CD8-positive, alpha-beta memory T cell (primary cell): Measurements from ENCODE around the gene DOCK2. TPM values are rescaled to one million over a fixed set of nuclear protein-coding genes. Genes with fewer than 3 reads are reported as not detected.

Experiments
- CTCF ChIA-PET: fragments of 350-600 bp; sonication (Branson Sonifier 250); formaldehyde crosslinking; loops from one replicate; lab custom pipeline; 2021; ENCODE audit warnings: antibody characterized with exemption; lab: Charles Lee
- POLR2A ChIA-PET: fragments of 350-600 bp; sonication (Branson Sonifier 250); formaldehyde crosslinking; loops from one replicate; lab custom pipeline; 2021; ENCODE audit warnings: antibody characterized with exemption; lab: Charles Lee
- DNase-seq, 5 donors: peaks; one replicate each; pipeline versions ENCODE4 v3.0.0 to v3.0.0-alpha.2; 2020 to 2022; ENCODE audit warnings: mixed read lengths in 1 of 5
- H3K27ac ChIP-seq: one replicate; pipeline ENCODE4 v1.7.0; 2013; ENCODE audit warnings: low read depth, mild to moderate bottlenecking, low read length, moderate library complexity
- H3K27me3 ChIP-seq: 2 replicates; pipeline ENCODE4 v1.7.0; 2013; ENCODE audit warnings: low read length, mild to moderate bottlenecking; ENCODE audit not compliant: insufficient read depth, poor library complexity, severe bottlenecking
- H3K36me3 ChIP-seq: 2 replicates; pipeline ENCODE4 v1.7.0; 2013; ENCODE audit warnings: mild to moderate bottlenecking, low read length, moderate library complexity; ENCODE audit not compliant: insufficient read depth
- H3K4me1 ChIP-seq: 2 replicates; pipeline ENCODE4 v1.7.0; 2013; ENCODE audit warnings: mild to moderate bottlenecking, low read length, moderate library complexity; ENCODE audit not compliant: insufficient read depth
- H3K4me3 ChIP-seq: 2 replicates; pipeline ENCODE4 v1.7.0; 2013; ENCODE audit warnings: mild to moderate bottlenecking, low read length
- H3K9me3 ChIP-seq: 2 replicates; pipeline ENCODE4 v1.7.0; 2013; ENCODE audit warnings: mild to moderate bottlenecking, low read length
- H3K27ac Mint-ChIP-seq, 8 donors: one replicate each; pipeline ENCODE4 v1.8.0; 2020 to 2021; ENCODE audit warnings: mixed read lengths in 8 of 8, mild to moderate bottlenecking in 6 of 8, inconsistent platforms in 3 of 8, moderate library complexity in 3 of 8
- H3K27me3 Mint-ChIP-seq, 2 donors: one replicate each; pipeline ENCODE4 v1.8.0; 2020 to 2021; ENCODE audit warnings: mixed read lengths in 2 of 2, mild to moderate bottlenecking in 1 of 2, moderate library complexity in 1 of 2
- H3K36me3 Mint-ChIP-seq, 3 donors: one replicate each; pipeline ENCODE4 v1.8.0; 2020 to 2021; ENCODE audit warnings: mixed read lengths in 3 of 3, inconsistent platforms in 1 of 3, mild to moderate bottlenecking in 1 of 3
- H3K4me1 Mint-ChIP-seq, 3 donors: one replicate each; pipeline ENCODE4 v1.8.0; 2020 to 2021; ENCODE audit warnings: mixed read lengths in 3 of 3, inconsistent platforms in 1 of 3, mild to moderate bottlenecking in 1 of 3
- H3K4me3 Mint-ChIP-seq, 7 donors: one replicate each; pipeline ENCODE4 v1.8.0; 2020 to 2021; ENCODE audit warnings: mixed read lengths in 7 of 7, mild to moderate bottlenecking in 6 of 7, moderate library complexity in 4 of 7, inconsistent platforms in 2 of 7
- H3K9me3 Mint-ChIP-seq, 5 donors: one replicate each; pipeline ENCODE4 v1.8.0; 2020 to 2022; ENCODE audit warnings: mixed read lengths in 5 of 5, mild to moderate bottlenecking in 3 of 5, moderate library complexity in 2 of 5, inconsistent platforms in 1 of 5
- polyA plus RNA-seq: library from polyadenylated mRNA; unstranded; fragments of 300-500 nt; fragmentation: Illumina TruSeq; gene quantifications from one replicate; pipeline ENCODE4 v1.2.3, GENCODE V29; 2021
- total RNA-seq, 2 experiments: library from RNA; stranded (reverse); gene quantifications; one replicate each; pipeline ENCODE4 v1.2.3, GENCODE V29; 2021

Gene DOCK2
- total and polyA plus RNA-seq, 3 experiments from 2014 or later = 102 to 157 (median 155) TPM

- H3K4me1 ChIP-seq = no peaks in the 10 kb centered on the region
- Mint-ChIP-seq H3K27me3 (peaks cover 6 to 24% of the 10 kb centered on the region in 2 donors), H3K27ac (no peak overlapping the region), H3K36me3 (peaks cover 0 to 2% (median 0%) of the 10 kb centered on the region in 3 donors), H3K4me3 (no peak overlapping the region), H3K4me1 (no peaks in the 10 kb centered on the region), H3K9me3 (no peaks in the 10 kb centered on the region)
- POLR2A ChIA-PET = no interaction called here
- no peaks in the 10 kb centered on the region for H3K27me3 ChIP-seq
- no peak for DNase-seq
- no peak overlapping the region for H3K27ac ChIP-seq
- CTCF ChIA-PET = no interaction called here
- no peaks in the 10 kb centered on the region for H3K36me3 ChIP-seq
- no peak overlapping the region for H3K4me3 ChIP-seq
- no peaks in the 10 kb centered on the region for H3K9me3 ChIP-seq
Observed at GRCh38 chr5:170114271-170114670, 477.2 kb downstream of the DOCK2 start.

GRCh38 chr5:170115925-170116324 lies 478.9 kb downstream of the DOCK2 start:
- H3K9me3 Mint-ChIP-seq = no peaks in the 10 kb centered on the region
- Histone ChIP-seq H3K9me3 (no peaks in the 10 kb centered on the region), H3K36me3 (no peaks in the 10 kb centered on the region), H3K4me3 (no peak overlapping the region), H3K27me3 (no peaks in the 10 kb centered on the region), H3K4me1 (no peaks in the 10 kb centered on the region), H3K27ac (no peak overlapping the region)
- no peaks in the 10 kb centered on the region for H3K4me1 Mint-ChIP-seq
- no peak overlapping the region for H3K4me3 Mint-ChIP-seq
- peaks cover 4 to 31% of the 10 kb centered on the region in 2 donors for H3K27me3 Mint-ChIP-seq
- POLR2A ChIA-PET = no interaction called here
- peaks cover 0 to 2% (median 0%) of the 10 kb centered on the region in 3 donors for H3K36me3 Mint-ChIP-seq
- H3K27ac Mint-ChIP-seq = no peak overlapping the region
- DNase-seq = no peak
- CTCF ChIA-PET = no interaction called here

DNA sequence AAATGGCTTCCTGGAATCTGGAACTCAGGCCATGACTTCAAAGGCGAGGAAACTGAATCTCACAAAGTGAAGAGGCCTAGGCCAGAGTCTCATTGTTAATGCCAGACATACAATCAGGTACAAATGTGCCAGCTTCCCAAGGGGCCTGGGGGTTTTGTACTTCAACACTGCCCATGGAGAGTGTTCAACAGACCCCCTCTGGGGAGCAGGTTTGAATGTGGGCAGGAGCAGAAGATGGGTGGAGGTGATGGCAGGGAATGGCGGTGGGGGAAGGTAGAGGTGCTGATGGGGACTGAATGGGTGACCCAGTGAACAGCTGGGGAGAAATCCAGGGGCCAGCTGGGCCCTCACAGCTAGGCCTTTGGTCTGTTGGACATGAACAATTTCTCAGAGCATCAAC lies 480.7 kb downstream of the DOCK2 start:
- DNase-seq = no peak
- Mint-ChIP-seq H3K4me3 (no peak overlapping the region), H3K36me3 (peaks cover 0 to 2% (median 0%) of the 10 kb centered on the region in 3 donors), H3K9me3 (no peaks in the 10 kb centered on the region), H3K27ac (no peak overlapping the region), H3K4me1 (no peaks in the 10 kb centered on the region), H3K27me3 (peaks cover 5 to 40% of the 10 kb centered on the region in 2 donors)
- Histone ChIP-seq H3K4me3 (no peak overlapping the region), H3K9me3 (no peaks in the 10 kb centered on the region), H3K36me3 (no peaks in the 10 kb centered on the region), H3K27me3 (no peaks in the 10 kb centered on the region), H3K27ac (no peak overlapping the region), H3K4me1 (no peaks in the 10 kb centered on the region)
- CTCF ChIA-PET = no interaction called here
- POLR2A ChIA-PET = no interaction called here

DNA sequence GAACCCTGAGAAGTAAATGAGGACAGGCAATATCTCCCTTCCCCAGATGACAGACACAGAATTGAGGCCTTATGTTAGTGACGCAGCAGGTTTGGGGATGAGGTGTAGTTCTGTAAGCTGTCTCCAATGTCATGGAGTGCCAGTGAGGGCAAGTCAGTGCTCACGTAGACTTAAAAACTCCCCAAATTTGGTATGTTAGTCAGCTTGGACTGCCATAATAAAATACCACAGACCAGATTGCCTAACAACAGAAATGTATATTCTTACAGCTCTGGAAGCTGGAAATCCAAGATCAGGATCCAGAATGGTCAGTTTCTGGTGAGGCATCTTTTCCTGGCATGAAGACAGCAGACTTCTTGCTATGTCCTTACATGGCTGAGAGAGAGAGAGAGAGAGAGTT lies 483.5 kb downstream of the DOCK2 start:
- Mint-ChIP-seq H3K27ac (no peak overlapping the region), H3K4me1 (no peaks in the 10 kb centered on the region), H3K9me3 (peaks cover under 1 to 7% (median 1%) of the 10 kb centered on the region in 5 donors), H3K27me3 (peaks cover 10 to 41% of the 10 kb centered on the region in 2 donors), H3K36me3 (peaks cover 0 to 2% (median 0%) of the 10 kb centered on the region in 3 donors), H3K4me3 (no peak overlapping the region)
- H3K9me3 ChIP-seq = no peaks in the 10 kb centered on the region
- DNase-seq = no peak
- no peak overlapping the region for H3K27ac ChIP-seq
- CTCF ChIA-PET = no interaction called here
- no peaks in the 10 kb centered on the region for H3K4me1 ChIP-seq
- no peaks in the 10 kb centered on the region for H3K36me3 ChIP-seq
- POLR2A ChIA-PET = no interaction called here
- no peak overlapping the region for H3K4me3 ChIP-seq
- no peaks in the 10 kb centered on the region for H3K27me3 ChIP-seq

GRCh38 chr5:170121321-170121720 lies 484.2 kb downstream of the DOCK2 start:
- peaks cover 0 to 3% (median 0%) of the 10 kb centered on the region in 3 donors for H3K36me3 Mint-ChIP-seq
- peaks cover 8 to 14% (median 9%) of the 10 kb centered on the region in 5 donors for H3K9me3 Mint-ChIP-seq
- no peak overlapping the region for H3K4me3 ChIP-seq
- H3K27ac Mint-ChIP-seq = no peak overlapping the region
- ChIA-PET CTCF (no interaction called here), POLR2A (no interaction called here)
- H3K27me3 ChIP-seq = no peaks in the 10 kb centered on the region
- no peaks in the 10 kb centered on the region for H3K36me3 ChIP-seq
- no peak overlapping the region for H3K27ac ChIP-seq
- no peaks in the 10 kb centered on the region for H3K9me3 ChIP-seq
- no peak overlapping the region for H3K4me3 Mint-ChIP-seq
- H3K4me1 Mint-ChIP-seq = no peaks in the 10 kb centered on the region
- no peaks in the 10 kb centered on the region for H3K4me1 ChIP-seq
- no peak for DNase-seq
- H3K27me3 Mint-ChIP-seq = peaks cover 12 to 48% of the 10 kb centered on the region in 2 donors

DNA sequence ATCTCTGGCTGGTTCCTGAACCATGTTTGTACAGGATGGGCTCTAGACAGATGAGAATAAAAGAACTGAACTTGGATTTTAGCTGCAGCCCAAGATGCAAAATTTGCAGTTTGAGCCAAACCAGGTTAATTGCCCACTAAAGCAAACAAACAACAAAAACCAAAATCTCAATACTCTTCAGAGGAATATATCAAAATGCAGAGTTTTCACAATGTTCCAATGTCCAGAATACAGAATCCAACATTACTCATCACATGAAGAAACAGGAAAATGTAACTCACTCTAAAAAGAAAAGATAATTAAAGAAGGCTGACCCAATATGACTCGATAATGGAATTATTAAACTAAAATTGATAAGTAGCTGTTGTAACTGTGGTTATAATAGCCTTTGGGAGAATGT lies 489.0 kb downstream of the DOCK2 start:
- H3K4me1 ChIP-seq = no peaks in the 10 kb centered on the region
- ChIA-PET POLR2A (no interaction called here), CTCF (no interaction called here)
- H3K36me3 ChIP-seq = no peaks in the 10 kb centered on the region
- Mint-ChIP-seq H3K36me3 (peaks cover 0 to 12% (median 0%) of the 10 kb centered on the region in 3 donors), H3K4me3 (no peak overlapping the region), H3K4me1 (no peaks in the 10 kb centered on the region), H3K27me3 (peaks cover 10 to 56% of the 10 kb centered on the region in 2 donors), H3K27ac (no peak overlapping the region), H3K9me3 (peaks cover 16 to 23% (median 18%) of the 10 kb centered on the region in 5 donors)
- H3K9me3 ChIP-seq = no peaks in the 10 kb centered on the region
- H3K27ac ChIP-seq = no peak overlapping the region
- DNase-seq = no peak
- no peaks in the 10 kb centered on the region for H3K27me3 ChIP-seq
- no peak overlapping the region for H3K4me3 ChIP-seq

GRCh38 chr5:170126626-170127025 lies 489.6 kb downstream of the DOCK2 start:
- peaks cover 0 to 12% (median 0%) of the 10 kb centered on the region in 3 donors for H3K36me3 Mint-ChIP-seq
- H3K4me3 ChIP-seq = no peak overlapping the region
- no peak for DNase-seq
- no peak overlapping the region for H3K27ac Mint-ChIP-seq
- no peaks in the 10 kb centered on the region for H3K9me3 ChIP-seq
- no peak overlapping the region for H3K4me3 Mint-ChIP-seq
- H3K9me3 Mint-ChIP-seq = peaks cover 16 to 23% (median 18%) of the 10 kb centered on the region in 5 donors
- no peaks in the 10 kb centered on the region for H3K4me1 Mint-ChIP-seq
- no peak overlapping the region for H3K27ac ChIP-seq
- no peaks in the 10 kb centered on the region for H3K27me3 ChIP-seq
- peaks cover 10 to 51% of the 10 kb centered on the region in 2 donors for H3K27me3 Mint-ChIP-seq
- CTCF ChIA-PET = no interaction called here
- POLR2A ChIA-PET = no interaction called here
- no peaks in the 10 kb centered on the region for H3K36me3 ChIP-seq
- no peaks in the 10 kb centered on the region for H3K4me1 ChIP-seq

GRCh38 chr5:170131235-170131634 lies 494.2 kb downstream of the DOCK2 start:
- Mint-ChIP-seq H3K36me3 (peaks cover 0 to 10% (median 0%) of the 10 kb centered on the region in 3 donors), H3K4me3 (no peak overlapping the region), H3K27me3 (peaks cover 10 to 39% of the 10 kb centered on the region in 2 donors), H3K27ac (no peak overlapping the region), H3K4me1 (no peaks in the 10 kb centered on the region), H3K9me3 (peaks cover 5 to 11% (median 10%) of the 10 kb centered on the region in 5 donors)
- no peak overlapping the region for H3K4me3 ChIP-seq
- no peaks in the 10 kb centered on the region for H3K4me1 ChIP-seq
- CTCF ChIA-PET = no interaction called here
- no peaks in the 10 kb centered on the region for H3K36me3 ChIP-seq
- no peak overlapping the region for H3K27ac ChIP-seq
- POLR2A ChIA-PET = no interaction called here
- no peaks in the 10 kb centered on the region for H3K27me3 ChIP-seq
- H3K9me3 ChIP-seq = no peaks in the 10 kb centered on the region
- no peak for DNase-seq
